GM18517 (cell line): ENCODE measurements around the gene RAB11FIP3.

Source experiments
- ATAC-seq: cut with Tn5 transposase; IDR thresholded peaks from one replicate; pipeline ENCODE4 v1.9.1; 2021; ENCODE audit warnings: mild to moderate bottlenecking, moderate library complexity; ENCODE audit not compliant: unreplicated experiment

RAB11FIP3 gene

GRCh38 chr16:563072-563644 is 137.7 kb downstream of the RAB11FIP3 start:
- no peak for ATAC-seq

- no peak for ATAC-seq
Measured at GRCh38 chr16:564690-565418, 139.4 kb downstream of the RAB11FIP3 start.

GRCh38 chr16:565419-566330 is 140.2 kb downstream of the RAB11FIP3 start:
- no peak for ATAC-seq

GRCh38 chr16:566475-567372 is 141.3 kb downstream of the RAB11FIP3 start, which contains the start of gene NHLRC4:
Gene NHLRC4, plus strand, starts transcription at chr16:567005. Its CDS starts 1,043 bp downstream, at chr16:568048.
- no peak for ATAC-seq

- ATAC-seq = no peak
Measured at GRCh38 chr16:567373-568256, 142.2 kb downstream of the RAB11FIP3 start.

- ATAC-seq = no peak
Measured at GRCh38 chr16:568401-569258, 143.2 kb downstream of the RAB11FIP3 start.

- ATAC-seq = no peak
Measured at GRCh38 chr16:569445-570254, 144.2 kb downstream of the RAB11FIP3 start, which contains the start of gene PIGQ. Gene PIGQ, plus strand, starts transcription at chr16:569968. Its CDS starts 4,107 bp downstream, at chr16:574075.
